ENCODE results near the gene RRAGC. TPM values are rescaled to one million over a fixed set of nuclear protein-coding genes. Genes with fewer than 3 reads are reported as not detected.
A peak's percentile ranks its signal among the peaks of the same experiment; 100 is the strongest.
"Not testable (repeated sequence)": the region's sequence is repeated elsewhere in the genome, so short reads cannot be mapped to it uniquely, and the experiment has no call there.

The RRAGC gene
- total RNA-seq, 1 donor from 2014 or later: 17.7 TPM

- peak overlapping the region; percentile 77 for H3K27ac ChIP-seq (ENCODE audit: low read depth, low read length)
- peaks cover 9 to 11% (median 11%) of the 10 kb centered on the region in 3 donors for H3K36me3 ChIP-seq (ENCODE audit: control insufficient read depth in 3 of 3, insufficient read depth in 3 of 3, low read length in 3 of 3)
- H3K4me1 ChIP-seq (ENCODE audit: control insufficient read depth in 3 of 3, insufficient read depth in 3 of 3, low read length in 3 of 3): peaks cover 31 to 57% (median 35%) of the 10 kb centered on the region in 3 donors
- H3K9me3 ChIP-seq (ENCODE audit: control insufficient read depth in 3 of 3, low read length in 3 of 3): no peaks in the 10 kb centered on the region
- peak overlapping the region; percentile 87 to 97 (median 88) for H3K9ac ChIP-seq (ENCODE audit: low read depth in 1 of 3, low read length in 3 of 3)
- H3K4me3 ChIP-seq (ENCODE audit: low read length in 3 of 3): peak overlapping the region; percentile 89 to 98 (median 92)
- no peaks in the 10 kb centered on the region for H3K27me3 ChIP-seq (ENCODE audit: control insufficient read depth in 3 of 3, insufficient read depth in 3 of 3, low read length in 3 of 3)
Measured at GRCh38 chr1:38860454-38860795, 853 bp upstream of the RRAGC start.

DNA sequence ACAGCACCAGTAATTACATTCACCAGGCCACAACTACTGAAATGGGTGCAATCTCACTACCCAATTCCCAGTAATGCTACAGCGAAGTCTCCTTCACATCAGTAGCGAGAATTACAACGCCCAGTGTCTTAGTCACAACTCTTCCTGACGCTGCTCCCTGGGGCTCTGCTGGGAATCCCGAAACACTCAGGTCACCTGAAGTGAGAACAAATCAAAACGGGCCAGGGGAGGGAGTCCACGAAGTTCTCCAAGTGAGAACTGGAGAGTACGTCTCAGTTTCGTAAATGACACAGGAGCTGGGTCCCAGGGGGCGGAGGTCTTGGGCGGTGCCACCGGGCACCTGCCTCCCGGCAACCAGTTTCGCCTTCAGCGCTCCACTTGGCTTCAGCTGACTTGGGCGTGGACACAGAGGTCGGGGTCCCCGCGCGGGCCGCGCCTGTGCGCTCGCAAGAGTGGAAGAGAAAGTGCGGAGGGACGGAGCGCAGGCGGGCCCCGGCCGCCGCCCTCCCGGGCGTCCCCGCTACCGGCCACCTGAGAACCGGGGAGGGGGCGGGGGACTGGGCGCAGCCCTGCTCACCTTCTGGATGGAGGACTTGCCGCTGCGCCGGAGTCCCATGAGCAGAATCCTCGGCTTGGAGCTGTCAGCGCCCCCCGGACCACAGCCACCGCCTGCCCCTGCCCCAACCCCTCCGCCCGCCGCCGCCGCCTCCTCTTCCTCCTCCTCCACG lies 575 bp downstream of the RRAGC start:
- Histone ChIP-seq H3K4me3 (ENCODE audit: low read length in 3 of 3) (peak overlapping the region; percentile 87 to 96 (median 95)), H3K27me3 (ENCODE audit: control insufficient read depth in 3 of 3, insufficient read depth in 3 of 3, low read length in 3 of 3) (no peaks in the 10 kb centered on the region), H3K27ac (ENCODE audit: low read depth, low read length) (peak overlapping the region; percentile 86), H3K4me1 (ENCODE audit: control insufficient read depth in 3 of 3, insufficient read depth in 3 of 3, low read length in 3 of 3) (peaks cover 29 to 59% (median 35%) of the 10 kb centered on the region in 3 donors), H3K9ac (ENCODE audit: low read depth in 1 of 3, low read length in 3 of 3) (peak overlapping the region; percentile 88 to 95 (median 92)), H3K9me3 (ENCODE audit: control insufficient read depth in 3 of 3, low read length in 3 of 3) (no peaks in the 10 kb centered on the region), H3K36me3 (ENCODE audit: control insufficient read depth in 3 of 3, insufficient read depth in 3 of 3, low read length in 3 of 3) (peaks cover 12 to 19% (median 18%) of the 10 kb centered on the region in 3 donors)

DNA sequence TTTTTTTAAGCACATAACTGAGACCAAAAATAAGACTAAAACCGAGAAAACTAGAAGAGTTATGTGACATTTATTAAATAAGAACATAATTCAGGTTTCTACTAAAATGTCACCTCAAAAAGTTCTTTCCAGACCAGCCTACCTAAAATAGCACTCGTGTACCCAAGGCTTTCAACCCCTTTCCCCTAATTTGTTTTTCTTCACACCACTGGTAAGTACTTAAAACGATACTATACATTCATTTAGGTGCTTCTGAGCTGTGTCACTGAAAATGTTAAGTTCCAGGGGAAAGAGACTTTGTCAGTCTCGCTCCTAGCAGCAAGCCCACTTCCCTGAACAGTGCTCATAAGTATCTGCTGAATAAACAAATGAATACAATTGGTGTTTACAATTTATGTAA lies 6.8 kb downstream of the RRAGC start:
- Histone ChIP-seq H3K27me3 (ENCODE audit: control insufficient read depth in 3 of 3, insufficient read depth in 3 of 3, low read length in 3 of 3) (no peaks in the 10 kb centered on the region), H3K9me3 (ENCODE audit: control insufficient read depth in 3 of 3, low read length in 3 of 3) (no peaks in the 10 kb centered on the region), H3K27ac (ENCODE audit: low read depth, low read length) (no peak overlapping the region), H3K4me1 (ENCODE audit: control insufficient read depth in 3 of 3, insufficient read depth in 3 of 3, low read length in 3 of 3) (peaks cover under 1 to 12% (median 4%) of the 10 kb centered on the region in 3 donors), H3K36me3 (ENCODE audit: control insufficient read depth in 3 of 3, insufficient read depth in 3 of 3, low read length in 3 of 3) (peaks cover 15 to 48% (median 41%) of the 10 kb centered on the region in 3 donors), H3K9ac (ENCODE audit: low read depth in 1 of 3, low read length in 3 of 3) (no peak overlapping the region), H3K4me3 (ENCODE audit: low read length in 3 of 3) (no peak overlapping the region)

- no peaks in the 10 kb centered on the region for H3K4me1 ChIP-seq (ENCODE audit: control insufficient read depth in 3 of 3, insufficient read depth in 3 of 3, low read length in 3 of 3)
- H3K9me3 ChIP-seq (ENCODE audit: control insufficient read depth in 3 of 3, low read length in 3 of 3): no peaks in the 10 kb centered on the region
- H3K27ac ChIP-seq (ENCODE audit: low read depth, low read length): no peak overlapping the region
- peaks cover 6 to 52% (median 41%) of the 10 kb centered on the region in 3 donors for H3K36me3 ChIP-seq (ENCODE audit: control insufficient read depth in 3 of 3, insufficient read depth in 3 of 3, low read length in 3 of 3)
- no peaks in the 10 kb centered on the region for H3K27me3 ChIP-seq (ENCODE audit: control insufficient read depth in 3 of 3, insufficient read depth in 3 of 3, low read length in 3 of 3)
- H3K4me3 ChIP-seq (ENCODE audit: low read length in 3 of 3): no peak overlapping the region
- no peak overlapping the region for H3K9ac ChIP-seq (ENCODE audit: low read depth in 1 of 3, low read length in 3 of 3)
Measured at GRCh38 chr1:38848071-38848470, 11.5 kb downstream of the RRAGC start.

GRCh38 chr1:38846210-38846609 lies 13.4 kb downstream of the RRAGC start:
- H3K27me3 ChIP-seq (ENCODE audit: control insufficient read depth in 3 of 3, insufficient read depth in 3 of 3, low read length in 3 of 3): no peaks in the 10 kb centered on the region
- no peaks in the 10 kb centered on the region for H3K9me3 ChIP-seq (ENCODE audit: control insufficient read depth in 3 of 3, low read length in 3 of 3)
- H3K4me3 ChIP-seq (ENCODE audit: low read length in 3 of 3): no peak overlapping the region
- no peaks in the 10 kb centered on the region for H3K4me1 ChIP-seq (ENCODE audit: control insufficient read depth in 3 of 3, insufficient read depth in 3 of 3, low read length in 3 of 3)
- H3K27ac ChIP-seq (ENCODE audit: low read depth, low read length): no peak overlapping the region
- no peak overlapping the region for H3K9ac ChIP-seq (ENCODE audit: low read depth in 1 of 3, low read length in 3 of 3)
- peaks cover 6 to 37% (median 35%) of the 10 kb centered on the region in 3 donors for H3K36me3 ChIP-seq (ENCODE audit: control insufficient read depth in 3 of 3, insufficient read depth in 3 of 3, low read length in 3 of 3)

DNA sequence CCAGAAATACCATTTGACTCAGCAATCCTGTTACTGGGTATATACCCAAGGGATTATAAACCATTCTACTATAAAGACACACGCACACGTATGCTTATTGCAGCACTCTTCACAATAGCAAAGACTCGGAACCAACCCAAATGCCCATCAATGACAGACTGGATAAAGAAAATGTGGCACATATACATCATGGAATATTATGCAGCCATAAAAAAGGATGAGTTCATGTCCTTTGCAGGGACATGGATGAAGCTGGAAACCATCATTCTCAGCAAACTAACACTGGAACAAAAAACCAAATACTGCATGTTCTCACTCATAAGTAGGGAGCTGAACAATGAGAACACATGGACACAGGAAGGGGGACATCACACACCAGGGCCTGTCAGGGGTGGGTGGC lies 14.5 kb downstream of the RRAGC start:
- H3K9me3 ChIP-seq (ENCODE audit: control insufficient read depth in 3 of 3, low read length in 3 of 3); H3K4me3 ChIP-seq (ENCODE audit: low read length in 3 of 3); H3K27me3 ChIP-seq (ENCODE audit: control insufficient read depth in 3 of 3, insufficient read depth in 3 of 3, low read length in 3 of 3); H3K9ac ChIP-seq (ENCODE audit: low read depth in 1 of 3, low read length in 3 of 3); H3K4me1 ChIP-seq (ENCODE audit: control insufficient read depth in 3 of 3, insufficient read depth in 3 of 3, low read length in 3 of 3); H3K27ac ChIP-seq (ENCODE audit: low read depth, low read length): not testable (repeated sequence)
- peaks cover 3 to 31% (median 28%) of the 10 kb centered on the region in 3 donors for H3K36me3 ChIP-seq (ENCODE audit: control insufficient read depth in 3 of 3, insufficient read depth in 3 of 3, low read length in 3 of 3)

GRCh38 chr1:38840281-38840680 lies 19.3 kb downstream of the RRAGC start:
- H3K36me3 ChIP-seq (ENCODE audit: control insufficient read depth in 3 of 3, insufficient read depth in 3 of 3, low read length in 3 of 3): peaks cover 20 to 39% (median 21%) of the 10 kb centered on the region in 3 donors
- no peaks in the 10 kb centered on the region for H3K4me1 ChIP-seq (ENCODE audit: control insufficient read depth in 3 of 3, insufficient read depth in 3 of 3, low read length in 3 of 3)
- no peaks in the 10 kb centered on the region for H3K9me3 ChIP-seq (ENCODE audit: control insufficient read depth in 3 of 3, low read length in 3 of 3)
- no peak overlapping the region for H3K4me3 ChIP-seq (ENCODE audit: low read length in 3 of 3)
- H3K9ac ChIP-seq (ENCODE audit: low read depth in 1 of 3, low read length in 3 of 3): no peak overlapping the region
- no peak overlapping the region for H3K27ac ChIP-seq (ENCODE audit: low read depth, low read length)
- no peaks in the 10 kb centered on the region for H3K27me3 ChIP-seq (ENCODE audit: control insufficient read depth in 3 of 3, insufficient read depth in 3 of 3, low read length in 3 of 3)

GRCh38 chr1:38839363-38839762 lies 20.2 kb downstream of the RRAGC start:
- H3K9ac ChIP-seq (ENCODE audit: low read depth in 1 of 3, low read length in 3 of 3): no peak overlapping the region

GRCh38 chr1:38836316-38836715 lies 23.3 kb downstream of the RRAGC start:
- H3K27me3 ChIP-seq (ENCODE audit: control insufficient read depth in 3 of 3, insufficient read depth in 3 of 3, low read length in 3 of 3); H3K4me1 ChIP-seq (ENCODE audit: control insufficient read depth in 3 of 3, insufficient read depth in 3 of 3, low read length in 3 of 3); H3K4me3 ChIP-seq (ENCODE audit: low read length in 3 of 3); H3K27ac ChIP-seq (ENCODE audit: low read depth, low read length); H3K9ac ChIP-seq (ENCODE audit: low read depth in 1 of 3, low read length in 3 of 3); H3K9me3 ChIP-seq (ENCODE audit: control insufficient read depth in 3 of 3, low read length in 3 of 3): not testable (repeated sequence)
- H3K36me3 ChIP-seq (ENCODE audit: control insufficient read depth in 3 of 3, insufficient read depth in 3 of 3, low read length in 3 of 3): peaks cover 15 to 28% (median 17%) of the 10 kb centered on the region in 3 donors

More at GRCh38 chr1:38839363-38839762, 20.2 kb downstream of the RRAGC start:
- Histone ChIP-seq H3K27ac (ENCODE audit: low read depth, low read length) (no peak overlapping the region), H3K27me3 (ENCODE audit: control insufficient read depth in 3 of 3, insufficient read depth in 3 of 3, low read length in 3 of 3) (no peaks in the 10 kb centered on the region), H3K4me1 (ENCODE audit: control insufficient read depth in 3 of 3, insufficient read depth in 3 of 3, low read length in 3 of 3) (no peaks in the 10 kb centered on the region), H3K4me3 (ENCODE audit: low read length in 3 of 3) (no peak overlapping the region), H3K9me3 (ENCODE audit: control insufficient read depth in 3 of 3, low read length in 3 of 3) (no peaks in the 10 kb centered on the region), H3K36me3 (ENCODE audit: control insufficient read depth in 3 of 3, insufficient read depth in 3 of 3, low read length in 3 of 3) (peaks cover 15 to 36% (median 20%) of the 10 kb centered on the region in 3 donors)

- no peaks in the 10 kb centered on the region for H3K9me3 ChIP-seq (ENCODE audit: control insufficient read depth in 3 of 3, low read length in 3 of 3)
- H3K36me3 ChIP-seq (ENCODE audit: control insufficient read depth in 3 of 3, insufficient read depth in 3 of 3, low read length in 3 of 3): peaks cover 15 to 26% (median 17%) of the 10 kb centered on the region in 3 donors
- H3K27me3 ChIP-seq (ENCODE audit: control insufficient read depth in 3 of 3, insufficient read depth in 3 of 3, low read length in 3 of 3): peaks cover 0 to 5% (median 0%) of the 10 kb centered on the region in 3 donors
- H3K4me3 ChIP-seq (ENCODE audit: low read length in 3 of 3): no peak overlapping the region
- no peak overlapping the region for H3K27ac ChIP-seq (ENCODE audit: low read depth, low read length)
- no peaks in the 10 kb centered on the region for H3K4me1 ChIP-seq (ENCODE audit: control insufficient read depth in 3 of 3, insufficient read depth in 3 of 3, low read length in 3 of 3)
- no peak overlapping the region for H3K9ac ChIP-seq (ENCODE audit: low read depth in 1 of 3, low read length in 3 of 3)
Measured at GRCh38 chr1:38834937-38835827, 24.4 kb downstream of the RRAGC start.
